HepG2 (cell line): ENCODE measurements around the gene CD300LG. TPM values are rescaled to one million over a fixed set of nuclear protein-coding genes. Genes with fewer than 3 reads are reported as not detected.

ENCODE experiments used
- ATAC-seq: fragments of 200-7000 bp; cut with Tn5 transposase; 3 replicates; pipeline ENCODE4 v1.9.1; 2020; ENCODE audit warnings: mild to moderate bottlenecking, moderate library complexity
- BruUV-seq: library from RNA; stranded (reverse); fragments of 400-500 nt; replicated peaks from 2 replicates; lab custom pipeline; 2021; lab: Mats Ljungman, UMichigan
- CTCF ChIA-PET: fragments of 300-600 bp; formaldehyde crosslinking; extraction: SDS; loops from one replicate; lab custom pipeline; 2021; ENCODE audit warnings: low total read pairs, inconsistent platforms, low intra/inter-chr PET ratio; lab: Yijun Ruan, JAX
- POLR2A ChIA-PET: fragments of 350-600 bp; sonication (Branson Sonifier 250); formaldehyde crosslinking; loops from one replicate; lab custom pipeline; 2020; ENCODE audit warnings: antibody characterized with exemption, inconsistent platforms; lab: Yijun Ruan, JAX
- DNase-seq: peaks from one replicate; pipeline ENCODE4 v3.0.0-alpha.2; 2015; ENCODE audit warnings: low spot score
- FAIRE-seq: peaks from 3 replicates; lab custom pipeline; 2011; peaks lifted over from hg19 to GRCh38; lab: Jason Lieb, UNC
- H2AFZ ChIP-seq: one replicate; pipeline ENCODE4 v1.6.1; 2011; ENCODE audit warnings: low read length, inconsistent platforms
- H3K27ac ChIP-seq: fragments of 300-600 bp; 3 replicates; pipeline ENCODE4 v1.8.0; 2011; ENCODE audit warnings: mixed run types, mild to moderate bottlenecking, mixed read lengths, low read length, inconsistent platforms; ENCODE audit not compliant: insufficient read depth; ENCODE audit errors: extremely low read length
- H3K27me3 ChIP-seq, 2 experiments: fragments of 200-600 bp in 1 of 2; 2 replicates in 1 of 2; 3 replicates in 1 of 2; pipeline versions ENCODE4 v1.6.0 to v1.8.0; 2011; ENCODE audit warnings: low read length in 2 of 2, mild to moderate bottlenecking in 2 of 2, moderate library complexity in 2 of 2, inconsistent platforms in 1 of 2; ENCODE audit not compliant: insufficient read depth in 2 of 2, control insufficient read depth in 1 of 2
- H3K36me3 ChIP-seq, 2 experiments: fragments of 200-600 bp in 1 of 2; replicated peaks in 1 of 2; 2 replicates in 1 of 2; 3 replicates in 1 of 2; pipeline versions ENCODE4 v1.5.1 to v1.8.0; 2011; ENCODE audit warnings: low read length in 2 of 2, inconsistent platforms in 1 of 2; ENCODE audit not compliant: insufficient read depth in 2 of 2, control insufficient read depth in 1 of 2
- H3K4me1 ChIP-seq: 2 replicates; pipeline ENCODE4 v1.5.1; 2012; ENCODE audit warnings: low read length, inconsistent platforms; ENCODE audit not compliant: insufficient read depth
- H3K4me2 ChIP-seq: 2 replicates; pipeline ENCODE4 v1.6.0; 2011; ENCODE audit warnings: low read depth, low read length, inconsistent platforms
- H3K4me3 ChIP-seq, 3 experiments: fragments of 200-600 bp in 1 of 3; sonication (generic), shearing (Covaris generic) in 1 of 3; replicated peaks in 1 of 3; 2 replicates each; pipeline ENCODE4 v1.5.1; 2011 to 2016; ENCODE audit warnings: low read length in 3 of 3, inconsistent platforms in 2 of 3, low read depth in 2 of 3, mild to moderate bottlenecking in 2 of 3, control low read depth in 1 of 3, mixed read lengths in 1 of 3; ENCODE audit not compliant: insufficient read depth in 1 of 3
- H3K79me2 ChIP-seq: one replicate; pipeline ENCODE4 v1.6.1; 2011; ENCODE audit warnings: low read length, inconsistent platforms; ENCODE audit not compliant: insufficient read depth
- H3K9ac ChIP-seq: 2 replicates; pipeline ENCODE4 v1.6.0; 2011; ENCODE audit warnings: mild to moderate bottlenecking, low read depth, low read length, inconsistent platforms; ENCODE audit not compliant: insufficient read depth
- H3K9me3 ChIP-seq: 2 replicates; pipeline ENCODE4 v1.5.1; 2012; ENCODE audit warnings: mild to moderate bottlenecking, low read length
- H4K20me1 ChIP-seq: 2 replicates; pipeline ENCODE4 v1.6.0; 2011; ENCODE audit warnings: inconsistent platforms, mild to moderate bottlenecking, low read length, moderate library complexity; ENCODE audit not compliant: insufficient read depth
- KLF16 ChIP-seq, 2 experiments: sonication (generic) in 1 of 2; formaldehyde crosslinking in 1 of 2; IDR thresholded peaks; 2 replicates each; pipeline versions ENCODE4 v1.6.1 to v1.8.0; 2016 to 2023; ENCODE audit warnings: missing genetic modification reagents in 2 of 2, missing compliant biosample characterization in 1 of 2
- TFDP1 ChIP-seq: IDR thresholded peaks from 2 replicates; pipeline ENCODE4 v1.6.1; 2016; ENCODE audit warnings: missing compliant biosample characterization, missing genetic modification reagents, borderline replicate concordance
- ZBTB20 ChIP-seq: sonication (generic); formaldehyde crosslinking; IDR thresholded peaks from 2 replicates; pipeline ENCODE4 v1.8.1; 2023; ENCODE audit warnings: missing genetic modification reagents, low read depth, mild to moderate bottlenecking, borderline replicate concordance
- WGBS: methylation state at CpG from one replicate; pipeline ENCODE4 v1.1.6; 2017; ENCODE audit warnings: low lambda C conversion rate; 5-methylcytosine and 5-hydroxymethylcytosine counted together
- in situ Hi-C: cut with HindIII; loops from 2 replicates; pipeline ENCODE4 v1.10.0; 2017; ENCODE audit warnings: low pct_unique_long_range_greater_than_20kb; ENCODE audit not compliant: extremely low pct_ligation_motif_present
- intact Hi-C: fragments of 100-400 bp; cut with micrococcal nuclease; formaldehyde crosslinking; loops from one replicate; pipeline ENCODE4 v1.10.0; 2022; ENCODE audit not compliant: unreplicated experiment
- polyA plus RNA-seq, 8 experiments: library from polyadenylated mRNA; depleted of rRNA in 3 of 8; stranded (reverse) in 7 of 8; unstranded in 1 of 8; fragments of >200 nt; fragmentation: Illumina TruSeq in 4 of 8; extraction: Trizol in 4 of 8; gene quantifications; 2 replicates each; pipeline versions ENCODE4 v1.2.1 to v1.2.3, GENCODE V29; 2011 to 2016; ENCODE audit warnings: low read depth in 4 of 8, missing spikeins in 1 of 8, mixed read lengths in 1 of 8; ENCODE audit not compliant: insufficient read depth in 1 of 8
- total RNA-seq, 5 experiments: library from RNA; depleted of rRNA; stranded (reverse); fragments of >200 nt; fragmentation: Illumina TruSeq; extraction: Trizol; gene quantifications; 2 replicates each; pipeline ENCODE4 v1.2.3, GENCODE V29; 2016; ENCODE audit warnings: low read depth in 1 of 5
- TF ChIP-seq, protein P1 (sequence below): sonication (generic); formaldehyde crosslinking; conservative IDR thresholded peaks from 2 replicates; pipeline ENCODE4 v1.4.0; 2020; ENCODE audit warnings: missing genetic modification reagents

CD300LG gene
- total and polyA plus RNA-seq, 2 of the 13 experiments (the other 11 are each of a cell fraction or from before 2014, with no cell fraction given) = not detected

- 4% methylated on average over 4 of the region's 5 CpGs for WGBS
- no TSS peak for BruUV-seq
- no peak overlapping the region for H3K27ac ChIP-seq
- H3K4me1 ChIP-seq = peaks cover 26% of the 10 kb centered on the region
- no peaks in the 10 kb centered on the region for H3K79me2 ChIP-seq
- no peak overlapping the region for H3K4me2 ChIP-seq
- TF ChIP-seq, protein P1, sequence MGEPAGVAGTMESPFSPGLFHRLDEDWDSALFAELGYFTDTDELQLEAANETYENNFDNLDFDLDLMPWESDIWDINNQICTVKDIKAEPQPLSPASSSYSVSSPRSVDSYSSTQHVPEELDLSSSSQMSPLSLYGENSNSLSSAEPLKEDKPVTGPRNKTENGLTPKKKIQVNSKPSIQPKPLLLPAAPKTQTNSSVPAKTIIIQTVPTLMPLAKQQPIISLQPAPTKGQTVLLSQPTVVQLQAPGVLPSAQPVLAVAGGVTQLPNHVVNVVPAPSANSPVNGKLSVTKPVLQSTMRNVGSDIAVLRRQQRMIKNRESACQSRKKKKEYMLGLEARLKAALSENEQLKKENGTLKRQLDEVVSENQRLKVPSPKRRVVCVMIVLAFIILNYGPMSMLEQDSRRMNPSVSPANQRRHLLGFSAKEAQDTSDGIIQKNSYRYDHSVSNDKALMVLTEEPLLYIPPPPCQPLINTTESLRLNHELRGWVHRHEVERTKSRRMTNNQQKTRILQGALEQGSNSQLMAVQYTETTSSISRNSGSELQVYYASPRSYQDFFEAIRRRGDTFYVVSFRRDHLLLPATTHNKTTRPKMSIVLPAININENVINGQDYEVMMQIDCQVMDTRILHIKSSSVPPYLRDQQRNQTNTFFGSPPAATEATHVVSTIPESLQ (CRISPR knock-in tag) = no peak
- TF ChIP-seq TFDP1 = no peak
- TF ChIP-seq KLF16 (CRISPR knock-in tag; IDR thresholded peaks at IDR 0.05) = no peak
- TF ChIP-seq ZBTB20 (CRISPR knock-in tag) = no peak
- H4K20me1 ChIP-seq = no peaks in the 10 kb centered on the region
- no peaks in the 10 kb centered on the region for H3K36me3 ChIP-seq
- no peak overlapping the region for H2AFZ ChIP-seq
- intact Hi-C loops = no loop called here
- ATAC-seq (no peak), FAIRE-seq (no peak), DNase-seq (no peak)
- POLR2A ChIA-PET = no interaction called here
- H3K4me3 ChIP-seq = no peak overlapping the region
- no peaks in the 10 kb centered on the region for H3K9me3 ChIP-seq
- CTCF ChIA-PET = interaction anchor here (1.1 kb wide), 1 partner anchor 84 kb away, joined by 3 read pairs; no protein-coding TSS in a partner anchor
- in situ Hi-C loops = no loop called here
- peaks cover 4 to 39% of the 10 kb centered on the region in 2 experiments for H3K27me3 ChIP-seq
- no peak overlapping the region for H3K9ac ChIP-seq
Observed at GRCh38 chr17:43844241-43844640, 2.7 kb upstream of the CD300LG start.
